Small intestine (tissue), 7 donors: ENCODE results near the gene NTRK2. TPM values are rescaled to one million over a fixed set of nuclear protein-coding genes. Genes with fewer than 3 reads are reported as not detected.

Experiments
- DNase-seq, 2 donors: peaks; one replicate each; pipeline versions ENCODE4 v3.0.0 to v3.0.0-alpha.2; 2013
- FAIRE-seq: peaks from 2 replicates; lab custom pipeline; 2012; peaks lifted over from hg19 to GRCh38; lab: Jason Lieb, UNC
- H3K27ac ChIP-seq, 3 donors: one replicate each; pipeline ENCODE4 v1.5.1; 2013; ENCODE audit warnings: low read length in 2 of 3, mild to moderate bottlenecking in 2 of 3, control low read depth in 1 of 3, inconsistent platforms in 1 of 3, low read depth in 1 of 3, moderate library complexity in 1 of 3
- H3K27me3 ChIP-seq, 3 donors: one replicate each; pipeline ENCODE4 v1.6.1; 2013; ENCODE audit warnings: low read length in 3 of 3, inconsistent platforms in 1 of 3; ENCODE audit not compliant: control insufficient read depth in 3 of 3, insufficient read depth in 3 of 3
- H3K36me3 ChIP-seq, 3 donors: one replicate each; pipeline ENCODE4 v1.6.1; 2013; ENCODE audit warnings: low read length in 3 of 3, inconsistent platforms in 1 of 3, low read depth in 1 of 3, mild to moderate bottlenecking in 1 of 3, moderate library complexity in 1 of 3; ENCODE audit not compliant: control insufficient read depth in 3 of 3, insufficient read depth in 2 of 3
- H3K4me1 ChIP-seq, 3 donors: one replicate each; pipeline ENCODE4 v1.6.1; 2013; ENCODE audit warnings: low read length in 2 of 3, inconsistent platforms in 1 of 3, low read depth in 1 of 3, mild to moderate bottlenecking in 1 of 3, moderate library complexity in 1 of 3; ENCODE audit not compliant: control insufficient read depth in 3 of 3, insufficient read depth in 2 of 3
- H3K4me3 ChIP-seq, 3 donors: one replicate each; pipeline ENCODE4 v1.5.1; 2013; ENCODE audit warnings: low read length in 3 of 3, control low read depth in 1 of 3, inconsistent platforms in 1 of 3, low read depth in 1 of 3, mild to moderate bottlenecking in 1 of 3, moderate library complexity in 1 of 3
- H3K9me3 ChIP-seq, 2 donors: one replicate each; pipeline ENCODE4 v1.6.1; 2013; ENCODE audit warnings: low read depth in 1 of 2, low read length in 1 of 2; ENCODE audit not compliant: control insufficient read depth in 2 of 2, insufficient read depth in 1 of 2
- WGBS, 3 donors: extraction: QIAGEN DNeasy Blood & Tissue Kit; methylation state at CpG; one replicate each; pipeline ENCODE4 v1.1.7; 2013; 5-methylcytosine and 5-hydroxymethylcytosine counted together
- polyA plus RNA-seq, 4 donors: library from polyadenylated mRNA; stranded (reverse) in 3 of 4; unstranded in 1 of 4; fragments of 200-250 nt in 3 of 4; fragments of 120-200 nt in 1 of 4; gene quantifications; one replicate each; pipeline versions ENCODE4 v1.2.1 to v1.2.3, GENCODE V29; 2013
- donor health status: healthy with polysubstance abuse.
- donor health status: control.
- donor health status: control.
- donor health status: Bipolar disorder and iron deficiency.
- donor health status: healthy.

The NTRK2 gene
- polyA plus RNA-seq, 4 donors: 0.16 to 1.1 TPM; not detected in 2

- 74 to 97% (median 83%) methylated on average over 1 of the region's 1 CpG for WGBS, 3 donors
- FAIRE-seq (no peak), DNase-seq (no peak)
- no peak overlapping the region for H3K4me3 ChIP-seq
- H3K27me3 ChIP-seq: no peaks in the 10 kb centered on the region
- H3K4me1 ChIP-seq: no peaks in the 10 kb centered on the region
- H3K36me3 ChIP-seq: no peaks in the 10 kb centered on the region
- no peaks in the 10 kb centered on the region for H3K9me3 ChIP-seq
- H3K27ac ChIP-seq: no peak overlapping the region
Measured at GRCh38 chr9:85009251-85009650, 339.7 kb downstream of the NTRK2 start.

GRCh38 chr9:85013703-85014102 is 344.2 kb downstream of the NTRK2 start:
- H3K27me3 ChIP-seq: no peaks in the 10 kb centered on the region
- 88 to 95% (median 92%) methylated on average over 1 of the region's 1 CpG for WGBS, 3 donors
- DNase-seq (no peak), FAIRE-seq (no peak)
- H3K36me3 ChIP-seq: no peaks in the 10 kb centered on the region
- no peaks in the 10 kb centered on the region for H3K9me3 ChIP-seq
- no peaks in the 10 kb centered on the region for H3K4me1 ChIP-seq
- no peak overlapping the region for H3K27ac ChIP-seq
- H3K4me3 ChIP-seq: no peak overlapping the region

- Histone ChIP-seq H3K27ac (no peak overlapping the region), H3K9me3 (no peaks in the 10 kb centered on the region), H3K36me3 (no peaks in the 10 kb centered on the region), H3K4me3 (no peak overlapping the region), H3K4me1 (no peaks in the 10 kb centered on the region), H3K27me3 (no peaks in the 10 kb centered on the region)
- WGBS, 3 donors: 82 to 90% (median 88%) methylated on average over 7 of the region's 7 CpGs
- DNase-seq (no peak), FAIRE-seq (no peak)
Measured at GRCh38 chr9:85014292-85014691, 344.8 kb downstream of the NTRK2 start.

GRCh38 chr9:85016384-85017006 is 347.0 kb downstream of the NTRK2 start:
- no peak overlapping the region for H3K27ac ChIP-seq
- H3K4me3 ChIP-seq: no peak overlapping the region
- WGBS, 3 donors: 32 to 43% (median 36%) methylated on average over 3 of the region's 3 CpGs
- H3K9me3 ChIP-seq: no peaks in the 10 kb centered on the region
- no peaks in the 10 kb centered on the region for H3K27me3 ChIP-seq
- no peaks in the 10 kb centered on the region for H3K36me3 ChIP-seq
- FAIRE-seq (no peak), DNase-seq (no peak)
- no peaks in the 10 kb centered on the region for H3K4me1 ChIP-seq

GRCh38 chr9:85020791-85021190 is 351.3 kb downstream of the NTRK2 start:
- DNase-seq (no peak), FAIRE-seq (no peak)
- no peak overlapping the region for H3K4me3 ChIP-seq
- H3K27ac ChIP-seq: no peak overlapping the region
- 80 to 84% (median 83%) methylated on average over 2 of the region's 2 CpGs for WGBS, 3 donors
- H3K36me3 ChIP-seq: no peaks in the 10 kb centered on the region
- H3K9me3 ChIP-seq: no peaks in the 10 kb centered on the region
- H3K27me3 ChIP-seq: no peaks in the 10 kb centered on the region
- no peaks in the 10 kb centered on the region for H3K4me1 ChIP-seq

GRCh38 chr9:85021686-85022085 is 352.2 kb downstream of the NTRK2 start:
- Histone ChIP-seq H3K36me3 (no peaks in the 10 kb centered on the region), H3K4me1 (no peaks in the 10 kb centered on the region), H3K27me3 (no peaks in the 10 kb centered on the region), H3K27ac (no peak overlapping the region), H3K4me3 (no peak overlapping the region), H3K9me3 (no peaks in the 10 kb centered on the region)
- FAIRE-seq (no peak), DNase-seq (no peak)
- WGBS, 3 donors: 43 to 73% (median 54%) methylated on average over 4 of the region's 4 CpGs

GRCh38 chr9:85024374-85024773 is 354.8 kb downstream of the NTRK2 start:
- Histone ChIP-seq H3K4me3 (no peak overlapping the region), H3K36me3 (no peaks in the 10 kb centered on the region), H3K27me3 (no peaks in the 10 kb centered on the region), H3K4me1 (no peaks in the 10 kb centered on the region), H3K27ac (no peak overlapping the region), H3K9me3 (no peaks in the 10 kb centered on the region)
- DNase-seq (no peak), FAIRE-seq (no peak)
- 36 to 44% (median 40%) methylated on average over 3 of the region's 3 CpGs for WGBS, 3 donors

GRCh38 chr9:85025638-85026037 is 356.1 kb downstream of the NTRK2 start:
- Histone ChIP-seq H3K4me1 (no peaks in the 10 kb centered on the region), H3K27me3 (no peaks in the 10 kb centered on the region), H3K9me3 (no peaks in the 10 kb centered on the region), H3K36me3 (no peaks in the 10 kb centered on the region), H3K4me3 (no peak overlapping the region), H3K27ac (no peak overlapping the region)
- 22 to 56% (median 34%) methylated on average over 1 of the region's 1 CpG for WGBS, 3 donors
- DNase-seq (no peak), FAIRE-seq (no peak)

- WGBS, 3 donors: 65 to 85% (median 72%) methylated on average over 3 of the region's 3 CpGs
Measured at GRCh38 chr9:85027870-85028269, 358.3 kb downstream of the NTRK2 start.

More at GRCh38 chr9:85027870-85028269, 358.3 kb downstream of the NTRK2 start:
- Histone ChIP-seq H3K27me3 (peaks cover 0 to 2% (median 0%) of the 10 kb centered on the region in 3 donors), H3K4me1 (no peaks in the 10 kb centered on the region), H3K9me3 (no peaks in the 10 kb centered on the region), H3K36me3 (no peaks in the 10 kb centered on the region), H3K4me3 (no peak overlapping the region), H3K27ac (no peak overlapping the region)
- DNase-seq: no peak
- FAIRE-seq: no peak
